Loucy (cell line): ENCODE data around the gene VWA8.

Source experiments
- CTCF ChIP-seq: fragments of 200-600 bp; sonication (generic); conservative IDR thresholded peaks from 2 replicates; pipeline ENCODE4 v1.5.1; 2014; ENCODE audit warnings: mild to moderate bottlenecking, antibody characterized with exemption, low read length
- EZH2phosphoT487 ChIP-seq: fragments of 200-600 bp; IDR thresholded peaks from 2 replicates; pipeline ENCODE4 v1.6.1; 2018; ENCODE audit warnings: antibody characterized with exemption, mild to moderate bottlenecking, moderate library complexity, borderline replicate concordance

- TF ChIP-seq CTCF (no peak), EZH2phosphoT487 (no peak)
These were observed 150.9 kb downstream of the VWA8 start for GRCh38 chr13:41809962-41810361.
